Measurements from ENCODE around the gene HSD17B12. TPM values are rescaled to one million over a fixed set of nuclear protein-coding genes. Genes with fewer than 3 reads are reported as not detected.

The HSD17B12 gene
- total RNA-seq, 1 experiment from 2014 or later, result 71.1 TPM

Other genes with a start within 250 kb of the HSD17B12 start
- gene ALKBH3, start 200.1 kb downstream of the HSD17B12 start, total RNA-seq (2014; rRNA removed; shearing (Covaris generic)), result 26.7 and 48.0 TPM in 2 replicates

All from Daoy (cell line).